Fibroblast of the aortic adventitia (primary cell): ENCODE results near the gene PKNOX2. TPM values are rescaled to one million over a fixed set of nuclear protein-coding genes. Genes with fewer than 3 reads are reported as not detected.

Source experiments
- DNase-seq: peaks from one replicate; pipeline ENCODE4 v3.0.0-alpha.2; 2010; ENCODE audit warnings: low read depth
- H3K4me3 ChIP-seq: 2 replicates; pipeline ENCODE4 v1.5.1; 2011; ENCODE audit warnings: low read depth, mild to moderate bottlenecking, control low read depth, low read length, moderate library complexity
- total RNA-seq: library from RNA; depleted of rRNA; stranded (reverse); fragments of >200 nt; gene quantifications from 2 replicates; pipeline ENCODE4 v1.2.3, GENCODE V29; 2012; ENCODE audit warnings: low replicate concordance
- TF ChIP-seq, protein P1 (sequence below): IDR thresholded peaks from 2 replicates; pipeline ENCODE4 v1.5.1; 2011; ENCODE audit warnings: mild to moderate bottlenecking, low read length, control low read depth, inconsistent platforms; ENCODE audit not compliant: insufficient read depth

The PKNOX2 gene
- total RNA-seq, 1 donor: 2.0 TPM

DNA sequence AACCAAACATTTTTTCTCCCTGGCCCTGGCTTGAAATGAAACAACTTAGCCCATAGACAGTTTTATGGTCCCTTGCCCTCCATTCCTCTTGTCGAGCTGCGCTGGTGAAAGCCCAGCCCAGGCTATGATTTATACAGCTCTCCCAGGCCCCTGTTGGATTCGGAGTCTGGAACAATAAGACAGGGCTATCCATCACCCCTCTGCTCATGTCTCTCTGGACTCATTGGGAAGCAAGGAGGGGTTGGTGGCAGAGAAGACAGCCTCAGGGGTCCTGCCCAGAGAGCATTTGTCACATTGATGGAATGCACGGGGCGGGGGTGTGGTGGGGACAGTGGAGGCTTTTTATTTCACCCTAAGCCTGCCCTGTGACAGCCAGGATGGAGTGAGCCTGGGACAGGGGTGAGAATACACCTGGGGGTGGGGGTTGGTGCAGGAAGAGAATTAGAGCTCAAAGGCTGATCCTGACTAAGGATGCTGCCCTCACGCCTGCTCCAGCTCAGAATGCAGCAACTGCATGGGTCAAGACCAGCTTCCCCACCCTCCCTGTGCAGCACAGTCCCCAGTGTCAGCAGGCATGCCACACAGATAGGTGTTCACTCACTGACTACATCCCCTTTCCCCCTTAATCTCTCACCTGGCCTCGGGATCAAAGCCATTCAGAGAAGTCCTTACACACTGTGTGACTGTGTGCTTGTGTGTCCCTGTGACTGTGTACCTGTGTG, 10.0 kb upstream of the PKNOX2 start:
- no peak overlapping the region for H3K4me3 ChIP-seq
- TF ChIP-seq, protein P1, sequence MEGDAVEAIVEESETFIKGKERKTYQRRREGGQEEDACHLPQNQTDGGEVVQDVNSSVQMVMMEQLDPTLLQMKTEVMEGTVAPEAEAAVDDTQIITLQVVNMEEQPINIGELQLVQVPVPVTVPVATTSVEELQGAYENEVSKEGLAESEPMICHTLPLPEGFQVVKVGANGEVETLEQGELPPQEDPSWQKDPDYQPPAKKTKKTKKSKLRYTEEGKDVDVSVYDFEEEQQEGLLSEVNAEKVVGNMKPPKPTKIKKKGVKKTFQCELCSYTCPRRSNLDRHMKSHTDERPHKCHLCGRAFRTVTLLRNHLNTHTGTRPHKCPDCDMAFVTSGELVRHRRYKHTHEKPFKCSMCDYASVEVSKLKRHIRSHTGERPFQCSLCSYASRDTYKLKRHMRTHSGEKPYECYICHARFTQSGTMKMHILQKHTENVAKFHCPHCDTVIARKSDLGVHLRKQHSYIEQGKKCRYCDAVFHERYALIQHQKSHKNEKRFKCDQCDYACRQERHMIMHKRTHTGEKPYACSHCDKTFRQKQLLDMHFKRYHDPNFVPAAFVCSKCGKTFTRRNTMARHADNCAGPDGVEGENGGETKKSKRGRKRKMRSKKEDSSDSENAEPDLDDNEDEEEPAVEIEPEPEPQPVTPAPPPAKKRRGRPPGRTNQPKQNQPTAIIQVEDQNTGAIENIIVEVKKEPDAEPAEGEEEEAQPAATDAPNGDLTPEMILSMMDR: no peak
- DNase-seq: no peak

- H3K4me3 ChIP-seq: no peak overlapping the region
- TF ChIP-seq, protein P1: no peak
- no peak for DNase-seq
Measured at GRCh38 chr11:125155100-125155444, 9.5 kb upstream of the PKNOX2 start.

DNA sequence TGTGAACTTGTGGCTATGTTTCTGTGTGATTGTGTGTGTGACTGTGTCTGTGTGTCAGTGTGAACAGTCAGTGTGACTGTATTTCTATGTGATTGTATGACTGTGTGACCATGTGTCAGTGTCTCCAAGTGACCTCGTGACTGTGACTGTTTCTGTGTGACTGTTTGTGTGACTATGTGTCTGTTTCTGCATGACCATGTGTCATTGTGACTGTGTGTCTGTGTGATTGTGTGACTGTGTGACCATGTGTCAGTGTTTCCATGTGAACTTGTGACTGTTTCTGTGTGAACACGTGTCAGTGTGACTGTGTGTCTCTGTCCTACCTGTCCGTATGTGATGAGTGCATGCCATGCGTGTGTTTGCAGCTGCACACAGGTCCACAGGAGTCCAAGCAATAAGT, 8.8 kb upstream of the PKNOX2 start:
- no peak overlapping the region for H3K4me3 ChIP-seq
- TF ChIP-seq, protein P1: no peak
- no peak for DNase-seq

GRCh38 chr11:125156346-125157117, 8.0 kb upstream of the PKNOX2 start:
- DNase-seq: peak; percentile 43
- H3K4me3 ChIP-seq: no peak overlapping the region
- TF ChIP-seq, protein P1: no peak

DNA sequence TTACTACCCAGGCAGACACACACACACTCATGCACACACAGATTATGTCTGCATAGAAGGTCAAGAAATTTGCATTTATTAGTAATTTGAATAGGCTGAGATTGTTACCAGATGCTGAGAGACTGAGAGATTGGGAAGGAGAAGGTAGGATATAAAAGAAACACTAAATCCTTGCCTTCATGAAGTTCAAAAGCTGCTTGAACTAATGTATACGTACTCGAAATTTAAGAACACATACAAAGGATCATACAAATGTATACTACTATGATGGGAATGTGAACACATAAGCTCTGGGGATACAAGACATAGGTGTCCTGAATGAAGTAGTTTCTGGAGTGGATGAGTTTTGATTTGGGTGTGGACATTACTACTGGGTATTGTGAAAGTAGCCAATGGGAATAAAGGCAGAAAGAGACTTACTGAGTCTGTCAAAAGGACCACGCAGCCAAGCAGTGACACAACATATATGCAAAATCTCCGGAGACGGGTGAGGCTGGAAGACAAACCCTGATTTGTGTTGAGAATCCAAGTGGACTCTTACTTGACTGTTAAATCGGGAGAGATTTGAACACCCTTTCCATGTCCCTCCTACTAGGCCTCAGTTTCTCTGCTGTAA, 7.3 kb upstream of the PKNOX2 start:
- no peak overlapping the region for H3K4me3 ChIP-seq
- no peak for DNase-seq
- TF ChIP-seq, protein P1: no peak

DNA sequence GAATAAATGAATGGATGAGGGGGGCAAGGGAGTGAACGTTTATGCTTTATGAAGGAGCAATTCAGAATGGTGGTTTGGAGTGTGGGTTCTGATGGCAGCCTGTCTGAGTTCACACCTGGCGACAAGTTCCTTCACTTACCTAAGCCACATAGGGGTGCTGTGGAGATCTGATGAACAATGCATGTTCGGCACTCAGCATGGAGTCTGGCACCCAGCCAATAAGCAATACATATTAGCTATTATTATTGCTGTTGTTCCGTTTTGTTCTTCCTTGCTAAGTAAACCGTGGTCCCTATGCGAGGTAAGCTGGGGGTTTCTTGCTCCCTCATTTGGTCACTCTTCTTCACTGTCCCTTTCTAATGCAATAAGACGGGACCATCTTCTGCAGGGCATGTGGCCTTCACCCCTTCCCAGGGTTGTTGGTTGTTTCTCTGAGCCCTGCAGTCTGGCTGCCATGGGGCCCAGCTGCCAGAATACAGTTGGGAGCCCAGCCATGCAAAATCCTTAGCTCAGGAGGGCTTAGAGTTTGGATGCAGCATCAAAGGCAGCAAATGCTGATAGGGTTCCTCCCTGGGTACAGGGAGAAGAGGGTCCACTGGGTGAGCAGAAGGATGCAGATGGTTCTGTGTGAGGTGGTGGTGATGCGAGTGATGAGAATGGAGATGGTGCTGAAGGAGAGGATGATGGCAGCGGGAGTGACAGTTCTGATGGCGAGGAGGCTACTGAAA, 6.4 kb upstream of the PKNOX2 start:
- H3K4me3 ChIP-seq: no peak overlapping the region
- TF ChIP-seq, protein P1: no peak
- DNase-seq: no peak
